ENCODE data around the gene OR4D9.

OR4D9 gene

GRCh38 chr11:59551659-59552521 is 40.6 kb downstream of the OR4D9 start:
- peak overlapping the region; percentile 82 for H3K9ac ChIP-seq (ENCODE audit: low read depth, low read length)

GRCh38 chr11:59552844-59553243 is 41.5 kb downstream of the OR4D9 start:
- Histone ChIP-seq H3K36me3 (ENCODE audit: insufficient read depth, low read length) (no peaks in the 10 kb centered on the region), H3K4me2 (ENCODE audit: low read length) (no peak overlapping the region), H3K4me1 (ENCODE audit: control insufficient read depth, insufficient read depth, low read length) (peaks cover 21% of the 10 kb centered on the region), H3K27me3 (ENCODE audit: control insufficient read depth, insufficient read depth, low read length) (no peaks in the 10 kb centered on the region), H3K4me3 (ENCODE audit: low read length) (no peak overlapping the region), H3K9me3 (replicated peaks; ENCODE audit: low read length) (no peaks in the 10 kb centered on the region), H3K9ac (ENCODE audit: low read depth, low read length) (no peak overlapping the region)

More at GRCh38 chr11:59551659-59552521, 40.6 kb downstream of the OR4D9 start:
- no peaks in the 10 kb centered on the region for H3K36me3 ChIP-seq (ENCODE audit: insufficient read depth, low read length)
- H3K4me2 ChIP-seq (ENCODE audit: low read length), result peak overlapping the region; percentile 78
- H3K4me1 ChIP-seq (ENCODE audit: control insufficient read depth, insufficient read depth, low read length), result peaks cover 19% of the 10 kb centered on the region
- no peaks in the 10 kb centered on the region for H3K9me3 ChIP-seq (replicated peaks; ENCODE audit: low read length)
- peak overlapping the region; percentile 68 for H3K4me3 ChIP-seq (ENCODE audit: low read length)
- no peaks in the 10 kb centered on the region for H3K27me3 ChIP-seq (ENCODE audit: control insufficient read depth, insufficient read depth, low read length)

GRCh38 chr11:59553323-59553722 is 42.0 kb downstream of the OR4D9 start:
- Histone ChIP-seq H3K4me1 (ENCODE audit: control insufficient read depth, insufficient read depth, low read length) (peaks cover 21% of the 10 kb centered on the region), H3K9ac (ENCODE audit: low read depth, low read length) (no peak overlapping the region), H3K4me3 (ENCODE audit: low read length) (no peak overlapping the region), H3K27me3 (ENCODE audit: control insufficient read depth, insufficient read depth, low read length) (no peaks in the 10 kb centered on the region), H3K9me3 (replicated peaks; ENCODE audit: low read length) (no peaks in the 10 kb centered on the region), H3K36me3 (ENCODE audit: insufficient read depth, low read length) (no peaks in the 10 kb centered on the region), H3K4me2 (ENCODE audit: low read length) (no peak overlapping the region)

GRCh38 chr11:59555601-59556114 is 44.3 kb downstream of the OR4D9 start:
- peak overlapping the region; percentile 78 for H3K4me2 ChIP-seq (ENCODE audit: low read length)
- peak overlapping the region; percentile 66 for H3K4me3 ChIP-seq (ENCODE audit: low read length)
- H3K4me1 ChIP-seq (ENCODE audit: control insufficient read depth, insufficient read depth, low read length), result peaks cover 9% of the 10 kb centered on the region
- no peaks in the 10 kb centered on the region for H3K27me3 ChIP-seq (ENCODE audit: control insufficient read depth, insufficient read depth, low read length)
- no peaks in the 10 kb centered on the region for H3K9me3 ChIP-seq (replicated peaks; ENCODE audit: low read length)
- H3K9ac ChIP-seq (ENCODE audit: low read depth, low read length), result peak overlapping the region; percentile 73
- no peaks in the 10 kb centered on the region for H3K36me3 ChIP-seq (ENCODE audit: insufficient read depth, low read length)

GRCh38 chr11:59556115-59556916 is 45.0 kb downstream of the OR4D9 start:
- Histone ChIP-seq H3K4me1 (ENCODE audit: control insufficient read depth, insufficient read depth, low read length) (peaks cover 13% of the 10 kb centered on the region), H3K9ac (ENCODE audit: low read depth, low read length) (peak overlapping the region; percentile 73), H3K27me3 (ENCODE audit: control insufficient read depth, insufficient read depth, low read length) (no peaks in the 10 kb centered on the region), H3K36me3 (ENCODE audit: insufficient read depth, low read length) (no peaks in the 10 kb centered on the region), H3K9me3 (replicated peaks; ENCODE audit: low read length) (no peaks in the 10 kb centered on the region), H3K4me3 (ENCODE audit: low read length) (peak overlapping the region; percentile 66), H3K4me2 (ENCODE audit: low read length) (peak overlapping the region; percentile 78)

- Histone ChIP-seq H3K9me3 (replicated peaks; ENCODE audit: low read length) (no peaks in the 10 kb centered on the region), H3K36me3 (ENCODE audit: insufficient read depth, low read length) (no peaks in the 10 kb centered on the region), H3K4me1 (ENCODE audit: control insufficient read depth, insufficient read depth, low read length) (peaks cover 13% of the 10 kb centered on the region), H3K27me3 (ENCODE audit: control insufficient read depth, insufficient read depth, low read length) (no peaks in the 10 kb centered on the region), H3K9ac (ENCODE audit: low read depth, low read length) (no peak overlapping the region), H3K4me2 (ENCODE audit: low read length) (peak overlapping the region; percentile 64), H3K4me3 (ENCODE audit: low read length) (peak overlapping the region; percentile 20)
Measured at GRCh38 chr11:59556917-59557348, 45.6 kb downstream of the OR4D9 start.

GRCh38 chr11:59558270-59558643 is 46.9 kb downstream of the OR4D9 start:
- H3K36me3 ChIP-seq (ENCODE audit: insufficient read depth, low read length), result no peaks in the 10 kb centered on the region

GRCh38 chr11:59559886-59560285 is 48.5 kb downstream of the OR4D9 start:
- H3K4me1 ChIP-seq (ENCODE audit: control insufficient read depth, insufficient read depth, low read length), result peaks cover 13% of the 10 kb centered on the region
- peak overlapping the region; percentile 86 for H3K4me3 ChIP-seq (ENCODE audit: low read length)
- H3K9me3 ChIP-seq (replicated peaks; ENCODE audit: low read length), result no peaks in the 10 kb centered on the region
- no peaks in the 10 kb centered on the region for H3K27me3 ChIP-seq (ENCODE audit: control insufficient read depth, insufficient read depth, low read length)
- H3K4me2 ChIP-seq (ENCODE audit: low read length), result peak overlapping the region; percentile 17
- no peaks in the 10 kb centered on the region for H3K36me3 ChIP-seq (ENCODE audit: insufficient read depth, low read length)
- no peak overlapping the region for H3K9ac ChIP-seq (ENCODE audit: low read depth, low read length)

More at GRCh38 chr11:59558270-59558643, 46.9 kb downstream of the OR4D9 start:
- H3K27me3 ChIP-seq (ENCODE audit: control insufficient read depth, insufficient read depth, low read length), result no peaks in the 10 kb centered on the region
- H3K4me2 ChIP-seq (ENCODE audit: low read length), result no peak overlapping the region
- H3K4me1 ChIP-seq (ENCODE audit: control insufficient read depth, insufficient read depth, low read length), result peaks cover 13% of the 10 kb centered on the region
- no peaks in the 10 kb centered on the region for H3K9me3 ChIP-seq (replicated peaks; ENCODE audit: low read length)
- no peak overlapping the region for H3K4me3 ChIP-seq (ENCODE audit: low read length)
- H3K9ac ChIP-seq (ENCODE audit: low read depth, low read length), result no peak overlapping the region

GRCh38 chr11:59560290-59560701 is 49.0 kb downstream of the OR4D9 start:
- peak overlapping the region; percentile 86 for H3K4me3 ChIP-seq (ENCODE audit: low read length)
- H3K36me3 ChIP-seq (ENCODE audit: insufficient read depth, low read length), result no peaks in the 10 kb centered on the region
- H3K4me1 ChIP-seq (ENCODE audit: control insufficient read depth, insufficient read depth, low read length), result peaks cover 13% of the 10 kb centered on the region
- H3K9me3 ChIP-seq (replicated peaks; ENCODE audit: low read length), result no peaks in the 10 kb centered on the region
- peak overlapping the region; percentile 82 for H3K4me2 ChIP-seq (ENCODE audit: low read length)
- H3K27me3 ChIP-seq (ENCODE audit: control insufficient read depth, insufficient read depth, low read length), result no peaks in the 10 kb centered on the region
- peak overlapping the region; percentile 81 for H3K9ac ChIP-seq (ENCODE audit: low read depth, low read length)

GRCh38 chr11:59560702-59561473 is 49.5 kb downstream of the OR4D9 start:
- peak overlapping the region; percentile 86 for H3K4me3 ChIP-seq (ENCODE audit: low read length)
- H3K4me2 ChIP-seq (ENCODE audit: low read length), result peak overlapping the region; percentile 82
- peak overlapping the region; percentile 81 for H3K9ac ChIP-seq (ENCODE audit: low read depth, low read length)
- H3K4me1 ChIP-seq (ENCODE audit: control insufficient read depth, insufficient read depth, low read length), result peaks cover 9% of the 10 kb centered on the region
- no peaks in the 10 kb centered on the region for H3K36me3 ChIP-seq (ENCODE audit: insufficient read depth, low read length)
- H3K27me3 ChIP-seq (ENCODE audit: control insufficient read depth, insufficient read depth, low read length), result no peaks in the 10 kb centered on the region
- H3K9me3 ChIP-seq (replicated peaks; ENCODE audit: low read length), result no peaks in the 10 kb centered on the region

- no peak overlapping the region for H3K4me3 ChIP-seq (ENCODE audit: low read length)
- H3K9me3 ChIP-seq (replicated peaks; ENCODE audit: low read length), result no peaks in the 10 kb centered on the region
- H3K9ac ChIP-seq (ENCODE audit: low read depth, low read length), result no peak overlapping the region
- H3K27me3 ChIP-seq (ENCODE audit: control insufficient read depth, insufficient read depth, low read length), result no peaks in the 10 kb centered on the region
- no peak overlapping the region for H3K4me2 ChIP-seq (ENCODE audit: low read length)
- peaks cover 4% of the 10 kb centered on the region for H3K4me1 ChIP-seq (ENCODE audit: control insufficient read depth, insufficient read depth, low read length)
- no peaks in the 10 kb centered on the region for H3K36me3 ChIP-seq (ENCODE audit: insufficient read depth, low read length)
Measured at GRCh38 chr11:59562292-59562691, 51.0 kb downstream of the OR4D9 start.

Measured in skeletal muscle satellite cell (primary cell).